HG02642 (cell line): Measurements from ENCODE around the gene P2RY6.
"Not testable (repeated sequence)": the region's sequence is repeated elsewhere in the genome, so short reads cannot be mapped to it uniquely, and the experiment has no call there.

Experiments
- ATAC-seq: cut with Tn5 transposase; IDR thresholded peaks from one replicate; pipeline ENCODE4 v1.9.1; 2021; ENCODE audit warnings: mild to moderate bottlenecking; ENCODE audit not compliant: unreplicated experiment, poor library complexity

Gene P2RY6

DNA sequence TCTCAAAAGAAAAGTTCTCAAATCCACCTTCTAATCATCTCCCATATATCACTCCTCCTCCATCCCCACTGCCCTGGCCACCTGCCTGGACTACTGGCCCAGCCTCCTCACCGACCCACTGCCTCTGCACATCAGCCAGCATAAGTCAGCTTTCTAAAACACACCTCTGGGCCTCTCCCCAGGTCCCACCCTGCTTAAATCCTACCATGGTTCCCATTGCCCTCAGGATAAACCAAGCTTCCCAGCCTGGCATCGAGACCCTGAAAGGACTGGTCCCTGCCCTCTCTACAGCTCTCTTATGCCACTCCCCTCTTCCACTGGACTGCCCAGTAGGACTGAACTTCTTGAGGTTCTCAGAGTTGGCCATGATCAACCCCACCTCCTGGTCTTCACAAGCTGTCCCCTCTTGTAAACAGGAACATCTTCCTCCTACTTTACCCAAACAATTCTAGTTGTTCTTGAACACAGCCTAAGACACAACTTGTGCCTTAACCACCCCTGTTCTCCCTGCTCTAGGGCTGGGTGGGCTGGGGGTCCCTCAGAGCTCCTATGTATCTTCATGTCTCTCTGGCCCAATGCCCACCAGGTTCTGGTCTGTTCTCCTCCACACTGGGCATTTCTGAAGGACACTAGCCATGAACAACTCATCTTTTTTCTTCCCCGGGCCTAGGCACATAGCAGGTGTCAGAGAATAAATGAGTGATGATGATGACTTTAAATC is 12.6 kb upstream of the P2RY6 start:
- ATAC-seq, result no peak

DNA sequence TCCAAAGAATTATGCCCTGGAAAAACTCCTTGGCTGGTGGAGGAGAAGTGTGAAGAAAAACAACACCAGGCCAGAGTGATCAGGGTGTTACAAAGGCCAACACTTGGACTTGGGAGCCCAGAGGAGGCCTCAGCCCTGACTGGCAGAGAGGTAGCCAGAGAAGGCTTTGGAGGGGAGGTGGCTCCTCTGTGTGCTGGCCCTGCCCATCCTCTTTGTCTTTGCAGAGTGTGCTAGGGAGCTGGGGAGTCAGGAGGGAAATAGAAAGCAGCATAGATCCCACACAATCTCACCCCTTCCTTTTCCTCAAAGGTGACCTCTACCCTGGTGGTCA is 12.0 kb upstream of the P2RY6 start:
- no peak for ATAC-seq

DNA sequence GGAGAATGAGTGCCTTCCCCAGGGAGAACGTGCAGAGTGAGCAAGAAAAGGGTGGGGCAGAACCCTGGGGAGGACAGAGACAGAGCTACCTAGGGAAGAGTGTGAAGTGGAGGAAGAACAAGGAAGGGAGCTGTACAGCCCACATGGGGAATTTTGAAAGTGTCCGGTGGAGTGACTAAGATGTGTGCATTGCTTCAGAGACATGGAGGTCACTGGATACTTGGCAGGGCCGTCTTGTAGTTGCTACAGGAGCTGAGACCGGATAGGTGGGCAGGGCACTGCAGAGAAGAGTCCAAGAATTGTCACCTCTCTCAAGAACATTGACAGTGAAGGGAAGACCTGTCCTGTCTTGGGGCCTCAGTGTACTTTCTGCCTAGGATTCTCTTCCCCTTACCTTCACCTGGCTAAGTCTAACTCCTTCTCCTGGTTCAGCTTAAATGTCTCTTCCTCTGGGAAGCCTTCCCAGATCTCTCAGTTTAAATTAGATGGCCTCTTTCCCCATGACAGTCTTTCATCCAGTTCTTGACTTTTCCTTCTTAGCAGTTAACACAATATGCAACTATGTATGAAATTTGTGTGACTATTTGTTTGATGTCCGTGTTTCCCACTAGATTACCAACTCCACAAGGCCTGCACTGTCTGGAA is 9.2 kb upstream of the P2RY6 start:
- no peak for ATAC-seq

DNA sequence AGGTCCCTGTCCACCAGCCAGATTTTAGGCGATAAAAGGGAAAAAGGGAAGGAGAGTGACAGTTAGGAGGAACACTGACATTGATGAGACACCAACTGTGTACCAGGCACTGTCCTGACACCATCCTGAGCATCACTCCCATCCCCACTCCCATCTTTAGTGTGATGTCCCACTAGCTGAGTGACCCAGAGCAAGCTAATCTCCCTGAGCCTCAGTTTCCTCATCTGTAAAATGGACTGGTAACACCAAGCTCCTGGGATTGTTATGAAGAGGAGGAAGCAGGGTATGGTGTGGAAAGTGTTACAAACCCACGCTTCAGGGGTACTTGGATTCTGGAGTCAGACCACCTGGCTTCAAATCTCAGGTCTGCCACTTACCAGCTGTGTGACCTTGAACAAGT is 8.5 kb upstream of the P2RY6 start:
- no peak for ATAC-seq

DNA sequence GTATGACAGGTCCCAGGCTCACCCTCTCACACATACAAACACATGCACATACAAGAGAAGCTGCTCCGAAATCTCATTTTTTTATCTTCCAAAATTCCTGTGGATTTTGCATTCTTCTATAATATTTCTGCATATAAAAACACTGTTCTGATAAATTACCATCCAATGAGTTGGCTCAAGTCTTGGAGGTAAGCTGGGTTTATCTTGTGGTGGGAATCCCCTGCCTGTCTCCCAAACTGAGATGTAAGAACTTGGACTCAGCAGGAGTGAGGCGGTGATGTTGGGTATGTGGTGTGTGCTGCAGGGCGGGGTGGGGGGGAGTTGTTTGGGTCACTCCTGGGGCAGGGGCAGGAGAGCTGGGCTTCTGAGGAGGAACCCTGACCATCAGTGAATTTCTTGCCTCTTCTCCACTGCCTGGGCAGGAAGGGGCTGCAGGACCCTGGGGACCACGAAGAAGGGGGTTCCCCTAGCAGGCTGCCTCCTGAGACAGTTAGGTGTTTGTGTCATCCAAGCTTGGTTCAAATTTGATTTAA is 6.8 kb upstream of the P2RY6 start:
- ATAC-seq, result no peak

DNA sequence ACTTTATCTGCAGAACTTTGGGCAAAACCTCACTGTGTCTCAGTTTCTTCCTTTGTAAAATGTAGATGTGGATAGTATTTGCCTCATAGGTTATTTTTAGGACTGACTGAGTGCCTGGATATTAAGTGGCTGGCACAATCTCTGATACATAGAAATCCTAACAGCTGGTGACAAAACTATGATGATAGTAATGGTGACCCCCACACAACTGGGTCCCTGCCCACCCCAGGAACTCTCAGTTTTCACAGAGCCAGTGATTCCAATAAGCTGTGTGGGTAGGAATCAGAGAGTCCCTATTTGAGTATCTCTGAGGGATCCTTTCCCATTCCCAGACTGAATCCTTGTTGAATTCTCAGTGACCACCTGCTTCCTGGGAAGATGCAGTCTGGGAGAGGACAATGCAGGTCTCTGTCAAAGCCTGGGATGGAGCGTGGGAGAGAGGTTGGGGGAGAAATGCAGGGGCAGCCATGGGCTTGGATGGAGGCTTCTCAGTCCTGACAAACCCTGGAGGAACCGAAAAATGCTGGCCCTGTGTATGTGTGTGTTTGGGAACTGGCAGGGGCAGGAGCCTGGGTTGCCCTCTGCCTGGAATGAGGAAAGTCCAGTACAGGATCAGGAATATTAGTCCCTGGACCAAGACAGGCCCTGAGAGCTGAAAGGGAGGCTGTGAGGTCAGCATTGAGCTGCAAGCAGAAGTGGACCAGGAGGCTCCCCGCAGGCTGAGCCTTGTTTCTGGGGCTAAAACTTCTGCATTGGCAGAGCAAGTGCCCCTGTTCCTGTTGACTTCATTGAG is 6.1 kb upstream of the P2RY6 start:
- ATAC-seq, result no peak

DNA sequence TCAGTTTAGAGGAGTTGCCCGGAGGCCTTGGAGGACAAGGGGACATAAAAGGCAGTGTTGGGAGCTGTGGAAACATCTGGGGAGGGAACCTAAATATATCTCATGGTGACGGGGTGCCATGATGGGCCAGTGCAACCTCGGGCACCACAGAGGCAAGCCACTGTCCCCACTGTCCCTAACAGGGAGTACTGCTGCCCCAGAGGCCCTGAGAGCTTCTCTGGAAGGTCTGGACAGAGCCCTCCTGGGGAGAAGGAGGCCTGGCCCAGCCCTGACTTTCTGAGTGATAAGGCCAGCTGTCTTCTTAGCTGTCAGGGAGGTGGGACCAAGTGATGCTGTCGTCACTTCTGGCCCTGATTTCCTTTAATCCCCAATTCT is 5.5 kb upstream of the P2RY6 start:
- ATAC-seq, result no peak

DNA sequence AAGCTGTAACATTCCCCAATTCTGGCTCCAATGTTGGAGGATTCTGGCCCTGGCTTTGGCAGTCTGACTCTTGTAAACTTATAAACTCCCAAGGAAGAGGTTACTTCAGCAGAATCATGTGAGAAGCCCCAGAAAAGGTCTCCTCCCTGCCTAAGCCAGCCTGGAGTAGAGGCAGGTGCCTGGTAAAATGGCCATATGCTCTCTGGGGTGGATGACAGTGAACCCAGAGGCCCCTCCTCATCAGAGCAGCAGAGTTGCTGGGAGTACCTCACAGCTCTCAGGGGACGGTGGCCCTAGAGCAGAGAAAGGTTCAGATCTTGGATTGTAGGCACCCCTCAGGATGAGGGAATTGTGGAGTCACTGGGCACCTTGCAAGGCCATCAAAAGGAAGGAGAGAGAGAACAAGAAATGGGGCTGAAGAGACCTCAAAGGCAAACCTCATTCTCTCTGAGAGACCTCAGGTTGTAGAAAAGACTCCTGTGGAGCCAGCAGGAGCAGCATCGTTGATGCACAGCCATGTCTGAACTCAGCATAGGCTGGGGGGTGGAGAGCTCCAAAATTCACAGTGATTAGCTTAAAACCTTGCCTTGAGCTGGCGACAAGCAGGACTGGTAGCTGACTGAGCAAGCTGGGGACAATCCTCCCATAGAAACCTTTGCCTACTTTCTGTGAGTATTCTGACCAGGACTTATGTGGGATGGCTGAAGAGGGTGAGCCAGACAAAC is 4.9 kb upstream of the P2RY6 start:
- ATAC-seq, result no peak

DNA sequence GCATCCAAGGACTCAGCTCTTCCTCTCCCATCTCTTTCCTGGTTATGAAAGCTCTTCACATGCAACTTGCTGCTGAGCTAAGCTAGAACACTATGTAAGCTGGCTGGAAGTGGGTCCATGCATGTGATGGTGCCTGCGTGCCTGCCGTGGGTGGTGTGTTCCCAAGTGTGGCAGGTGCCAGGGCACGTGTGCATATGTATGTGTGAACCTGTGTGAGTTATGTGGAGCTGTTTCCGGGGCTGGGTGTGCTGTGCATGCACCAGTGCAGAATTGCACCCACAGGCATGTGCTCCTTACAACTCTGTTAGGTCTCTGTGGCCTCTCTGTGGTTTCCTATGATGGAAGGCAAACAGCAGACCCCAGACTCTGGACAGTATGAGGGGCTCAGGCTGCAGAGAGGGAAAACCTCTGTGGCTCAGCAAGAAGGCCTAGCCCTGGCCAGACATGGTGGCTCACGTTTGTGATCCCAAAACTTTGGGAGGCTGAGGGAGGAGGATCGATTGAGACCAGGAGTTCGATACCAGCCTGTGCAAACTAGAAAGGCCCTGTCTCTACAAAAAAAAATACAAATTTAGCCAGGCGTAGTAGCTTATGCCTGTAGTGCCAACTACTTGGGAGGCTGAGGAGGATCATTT is 4.1 kb upstream of the P2RY6 start:
- ATAC-seq, result no peak

DNA sequence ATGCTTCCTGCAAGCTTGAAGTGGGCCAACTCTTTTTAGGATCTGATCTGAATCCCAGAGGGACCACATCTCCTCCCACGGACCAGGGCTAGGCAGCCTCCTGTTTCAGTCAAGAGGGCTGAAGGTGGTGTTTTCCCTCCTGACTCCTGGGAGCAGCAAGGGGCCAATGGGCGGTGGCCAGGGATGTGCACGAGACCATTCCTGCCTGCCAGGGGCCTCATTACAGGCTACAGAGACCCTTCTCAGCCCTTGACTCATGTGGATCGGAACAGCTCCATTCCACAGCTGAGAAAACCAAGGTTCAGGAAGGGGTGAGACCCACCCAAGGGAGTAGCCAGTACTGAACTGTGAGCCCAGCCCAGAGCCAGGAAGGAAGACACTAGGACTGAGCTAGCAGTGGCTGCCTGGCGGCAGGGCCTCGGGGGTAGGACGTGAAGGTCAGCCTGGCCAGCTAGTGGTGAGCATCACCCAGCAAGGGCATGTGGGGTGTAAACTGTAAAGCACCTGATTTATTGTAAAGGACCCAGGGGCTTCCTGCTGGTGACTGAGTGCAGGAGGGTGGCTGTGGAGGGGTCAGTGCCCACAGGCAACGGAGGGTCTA is 3.4 kb upstream of the P2RY6 start:
- no peak for ATAC-seq

DNA sequence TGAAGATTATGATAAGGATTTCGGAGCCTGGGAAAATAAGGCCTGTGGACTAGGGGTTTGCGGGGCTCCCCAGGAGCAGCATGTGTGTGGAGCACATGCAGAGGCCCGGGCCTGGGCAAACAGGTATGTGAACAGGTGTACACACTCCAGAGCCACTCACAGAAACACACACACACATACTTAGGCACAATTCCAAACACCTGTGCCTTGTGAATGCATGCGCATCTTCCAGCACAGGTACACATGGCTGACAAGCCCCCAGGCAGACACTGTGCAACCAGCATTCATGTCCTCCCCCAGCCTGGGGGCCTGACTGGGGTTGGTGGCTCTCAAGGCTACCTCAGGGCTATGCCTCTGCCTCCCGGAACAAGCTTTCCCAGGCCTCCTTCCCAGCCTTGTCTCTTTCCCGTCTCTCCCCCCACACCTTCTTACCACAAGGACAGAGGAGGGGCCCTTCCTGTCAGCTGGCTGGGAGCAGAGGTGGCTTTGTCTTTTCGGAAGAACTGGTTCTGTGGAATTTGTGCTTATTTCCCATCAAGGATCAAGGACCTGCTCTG is 2.6 kb upstream of the P2RY6 start:
- no peak for ATAC-seq

DNA sequence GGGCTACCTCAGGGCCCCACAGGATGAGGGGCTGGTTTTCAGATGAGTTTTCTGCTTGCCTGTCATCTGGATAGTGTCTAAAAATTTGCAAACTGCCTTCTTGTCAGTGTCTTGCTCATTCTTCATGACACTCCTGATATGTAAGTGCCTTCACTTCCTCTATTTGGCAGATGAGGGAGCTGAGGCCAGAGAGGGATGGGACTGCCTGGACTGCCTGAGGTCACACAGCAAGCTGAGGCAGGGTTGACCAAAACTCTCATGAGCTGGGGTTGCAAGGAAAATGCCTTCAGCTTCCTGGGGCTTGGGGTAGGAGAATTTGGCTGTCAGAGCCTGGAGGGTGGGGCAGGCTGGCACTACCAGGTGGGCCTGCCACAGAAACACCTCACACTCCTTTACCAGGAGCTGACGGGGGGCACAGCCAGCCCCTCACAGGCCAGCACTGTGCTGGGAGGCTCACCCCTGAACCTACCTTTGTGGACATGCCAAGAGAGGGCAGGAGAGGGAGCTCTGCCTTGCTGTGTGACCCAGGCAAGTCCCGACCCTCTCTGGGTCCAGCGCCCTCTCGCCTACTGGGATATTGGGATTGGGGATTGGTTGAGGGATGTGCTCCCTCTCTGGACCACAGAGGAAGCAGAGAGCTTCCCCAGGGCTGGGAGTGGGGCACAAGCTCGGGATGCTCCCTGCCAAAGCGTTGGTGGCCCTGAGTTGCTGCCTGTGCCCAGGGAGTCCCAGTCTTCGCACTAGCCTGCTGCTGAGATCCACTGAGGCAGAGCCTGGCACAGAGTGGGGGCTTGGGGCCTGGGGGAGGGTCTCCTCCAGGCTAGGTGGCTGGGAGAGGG is 1.9 kb upstream of the P2RY6 start:
- no peak for ATAC-seq

DNA sequence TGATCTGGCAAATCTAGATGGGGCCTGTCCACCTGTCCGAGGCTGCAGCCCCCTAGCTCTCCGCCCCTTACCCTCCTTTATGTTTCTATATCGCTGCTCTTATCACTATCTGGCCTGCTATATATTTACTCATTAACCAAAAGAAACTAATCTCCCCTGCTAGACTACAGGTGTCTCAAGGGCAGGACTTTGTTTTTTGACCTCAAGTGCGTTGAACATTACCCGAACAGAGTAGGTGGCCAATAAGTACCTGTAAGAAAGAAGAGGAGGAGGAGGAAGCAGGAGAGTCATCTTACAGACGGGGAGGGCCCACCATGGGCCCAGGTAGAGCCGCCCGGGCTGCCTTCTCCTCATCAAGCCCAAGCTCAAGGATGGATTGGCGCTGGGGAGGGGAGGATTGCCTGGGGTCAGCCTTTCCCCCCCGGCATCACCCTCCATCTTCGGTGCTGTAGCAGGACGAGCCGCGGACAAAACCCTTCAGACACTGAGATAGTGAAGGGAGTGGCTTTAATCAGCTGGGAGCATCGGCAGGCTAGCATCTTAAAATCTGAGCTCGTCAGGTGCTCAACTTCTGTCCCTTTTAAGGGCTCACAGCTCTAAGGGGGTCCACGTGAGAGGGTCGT is 1.2 kb upstream of the P2RY6 start:
- ATAC-seq, result no peak

DNA sequence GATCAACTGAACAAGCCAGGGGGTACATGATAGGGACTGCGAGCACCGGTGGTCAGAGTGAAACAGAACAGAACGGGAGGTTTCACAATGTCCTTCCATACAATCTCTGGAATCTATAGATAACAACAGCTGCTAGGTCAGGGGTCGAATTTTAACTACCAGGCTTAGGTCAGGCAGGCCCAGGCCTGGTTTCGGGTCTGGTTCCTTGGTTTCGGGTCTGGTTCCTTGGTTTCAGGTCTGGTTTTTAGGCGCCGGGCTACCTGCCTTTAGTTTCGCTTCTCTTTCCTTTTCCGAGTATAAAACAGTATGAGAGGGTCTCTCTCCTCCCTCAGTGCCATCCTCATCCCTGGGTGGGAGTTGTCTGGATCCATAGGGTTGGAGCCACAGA is 666 bp upstream of the P2RY6 start:
- not testable (repeated sequence) for ATAC-seq

DNA sequence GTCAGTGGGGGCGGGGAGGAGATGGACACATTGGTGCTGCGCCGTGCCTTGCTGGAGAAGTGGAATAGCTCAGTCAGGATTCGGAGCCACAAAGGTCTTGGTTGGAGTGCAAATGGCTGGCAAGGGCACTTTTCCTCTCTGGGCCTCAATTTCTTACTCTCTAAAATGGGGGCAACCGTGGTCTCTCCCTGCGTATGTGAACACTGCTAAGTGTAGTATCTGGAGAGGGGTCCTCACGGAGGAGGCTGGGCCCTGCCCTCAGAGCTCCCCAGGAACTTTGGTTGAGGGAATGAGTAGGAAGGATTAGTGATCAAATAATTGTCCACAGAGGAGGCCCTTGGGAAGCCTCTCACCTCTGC is 521 bp downstream of the P2RY6 start:
- no peak for ATAC-seq

DNA sequence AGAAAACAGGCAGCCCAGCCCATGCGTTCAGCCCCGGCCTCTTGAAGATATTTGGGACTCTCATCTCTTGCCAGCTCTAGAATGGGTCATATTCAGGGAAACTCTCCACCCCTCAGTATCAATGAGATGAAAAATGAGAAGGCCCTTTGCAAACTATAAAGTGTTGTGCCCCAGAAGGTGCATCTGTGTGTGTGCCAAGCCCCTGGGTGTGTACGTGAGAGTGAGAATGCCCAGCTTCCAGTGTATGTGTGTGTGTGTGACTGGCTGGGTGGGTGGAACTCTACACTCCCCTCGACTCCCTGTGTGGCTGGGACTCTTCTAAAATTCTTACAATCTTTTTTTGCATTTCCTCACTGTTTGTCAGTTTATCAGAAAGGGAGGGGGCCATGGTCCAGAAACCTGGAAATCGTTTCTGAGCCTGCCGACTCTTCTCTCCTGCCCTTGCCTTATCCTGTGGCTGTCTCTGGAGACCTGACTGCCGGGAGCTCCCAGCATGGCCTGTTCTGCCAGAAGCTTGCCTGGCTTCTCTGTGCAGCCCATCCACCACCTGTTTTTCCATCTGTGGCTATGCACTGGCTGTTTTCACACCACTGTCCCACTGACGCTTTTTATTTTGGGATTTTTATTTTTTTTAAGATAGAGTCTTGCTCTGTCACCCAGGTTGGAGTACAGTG is 1.2 kb downstream of the P2RY6 start:
- no peak for ATAC-seq

DNA sequence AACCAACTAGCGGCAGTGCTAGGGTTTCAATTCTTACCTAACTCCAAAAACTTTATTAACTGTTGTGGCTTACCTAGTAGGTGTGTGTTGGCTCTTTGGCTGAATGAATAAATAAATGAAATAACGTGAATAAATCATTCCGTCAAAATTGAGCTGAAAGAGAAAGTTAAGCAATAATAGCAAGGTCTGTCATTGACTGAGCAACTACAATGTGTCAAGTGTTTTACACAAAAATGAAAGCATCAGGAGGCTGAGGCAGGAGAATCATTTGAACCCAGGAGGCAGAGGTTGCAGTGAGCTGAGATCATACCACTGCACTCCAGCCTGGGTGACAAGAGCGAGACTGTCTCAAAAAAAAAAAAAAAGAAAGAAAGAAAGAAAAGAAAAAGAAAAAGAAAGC is 2.1 kb downstream of the P2RY6 start:
- ATAC-seq, result not testable (repeated sequence)
